ENCODE data around the gene DOK6. TPM values are rescaled to one million over a fixed set of nuclear protein-coding genes. Genes with fewer than 3 reads are reported as not detected.

DOK6 gene
- total RNA-seq, 1 donor from 2014 or later, result 0.04 TPM

DNA sequence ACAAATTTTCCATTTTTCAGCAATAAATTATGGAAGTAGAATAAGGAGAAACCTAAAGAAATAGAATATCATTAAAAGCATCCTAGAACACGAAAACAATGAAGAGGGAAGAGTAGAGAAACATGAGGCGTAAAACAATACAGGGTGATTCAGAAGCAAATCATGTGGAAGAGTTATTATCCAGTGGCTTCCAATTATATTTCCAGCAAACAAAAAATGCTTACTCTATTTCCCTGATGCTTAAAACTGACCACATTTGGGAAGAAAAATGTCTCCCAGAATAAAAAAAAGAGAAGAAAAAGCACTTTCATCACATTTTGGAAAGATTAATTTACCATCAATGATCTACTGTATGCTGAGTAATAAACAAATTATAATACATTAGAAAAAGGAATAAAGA lies 354.4 kb downstream of the DOK6 start:
- ATAC-seq, result no peak

- no peak for ATAC-seq
Observed at GRCh38 chr18:69755856-69756496, 355.3 kb downstream of the DOK6 start.

DNA sequence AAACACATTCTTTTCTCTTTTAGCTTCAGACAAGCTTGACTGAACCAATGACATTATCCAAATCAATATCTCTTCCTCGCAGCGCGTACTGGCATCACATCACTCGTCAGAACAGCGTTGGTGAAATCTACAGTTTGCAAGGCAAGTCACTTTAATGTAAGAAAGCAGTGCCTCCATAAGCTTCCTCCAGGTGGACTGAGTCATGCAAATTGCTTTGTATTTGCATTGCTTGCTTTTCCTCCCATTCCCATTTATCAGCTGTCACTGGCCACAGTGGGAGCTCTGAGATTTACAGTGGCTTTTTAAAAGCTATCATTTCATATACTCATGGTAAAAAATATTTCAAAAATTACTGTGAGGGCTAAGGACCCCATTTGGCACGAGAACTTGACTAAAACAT lies 357.0 kb downstream of the DOK6 start:
- ATAC-seq, result no peak

DNA sequence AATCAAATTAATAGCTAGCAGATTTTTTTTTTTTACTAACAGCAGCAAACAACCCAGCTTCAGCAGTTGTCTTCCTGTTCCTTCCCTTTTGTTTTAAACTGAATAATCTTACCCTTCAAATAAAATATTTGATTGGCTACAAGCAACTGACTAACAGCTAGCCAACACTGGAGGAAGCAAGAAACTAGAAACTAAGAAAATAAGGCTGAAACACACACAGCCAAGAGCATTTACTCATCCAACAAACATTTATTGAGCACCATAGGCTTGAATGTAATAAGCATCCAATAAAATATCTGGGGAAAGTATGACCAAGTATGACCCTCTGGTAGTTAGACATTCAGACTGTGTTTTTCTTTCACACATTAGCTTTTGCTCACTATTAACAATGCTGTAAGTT lies 357.8 kb downstream of the DOK6 start:
- ATAC-seq, result no peak

- ATAC-seq, result no peak
Observed at GRCh38 chr18:69759046-69759445, 358.4 kb downstream of the DOK6 start.

GRCh38 chr18:69763002-69763401 lies 362.3 kb downstream of the DOK6 start:
- no peak for ATAC-seq

- no peak for ATAC-seq
Observed at GRCh38 chr18:69763821-69764220, 363.1 kb downstream of the DOK6 start.

GRCh38 chr18:69770238-69770637 lies 369.6 kb downstream of the DOK6 start:
- ATAC-seq, result no peak

- no peak for ATAC-seq
Observed at GRCh38 chr18:69774831-69775230, 374.1 kb downstream of the DOK6 start.

- no peak for ATAC-seq
Observed at GRCh38 chr18:69777248-69777647, 376.6 kb downstream of the DOK6 start.

DNA sequence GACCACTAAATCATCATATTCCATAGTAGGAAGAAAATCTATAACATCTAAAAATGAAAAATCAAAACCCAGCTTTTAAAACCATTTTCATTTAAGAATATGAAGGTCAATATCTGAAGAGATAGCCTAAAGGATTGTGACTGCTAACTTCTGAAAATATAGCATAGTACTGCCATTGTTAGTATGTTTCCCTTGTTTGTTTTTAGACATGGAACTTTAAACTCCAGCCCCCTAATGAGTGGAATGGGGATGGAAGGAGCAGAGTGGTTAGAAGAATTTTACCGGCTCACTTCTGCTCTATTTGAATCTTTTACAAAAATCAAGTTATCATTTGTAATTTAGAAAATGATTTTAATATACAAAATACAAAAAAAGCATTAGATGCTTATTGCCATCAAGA lies 378.0 kb downstream of the DOK6 start:
- ATAC-seq, result no peak

DNA sequence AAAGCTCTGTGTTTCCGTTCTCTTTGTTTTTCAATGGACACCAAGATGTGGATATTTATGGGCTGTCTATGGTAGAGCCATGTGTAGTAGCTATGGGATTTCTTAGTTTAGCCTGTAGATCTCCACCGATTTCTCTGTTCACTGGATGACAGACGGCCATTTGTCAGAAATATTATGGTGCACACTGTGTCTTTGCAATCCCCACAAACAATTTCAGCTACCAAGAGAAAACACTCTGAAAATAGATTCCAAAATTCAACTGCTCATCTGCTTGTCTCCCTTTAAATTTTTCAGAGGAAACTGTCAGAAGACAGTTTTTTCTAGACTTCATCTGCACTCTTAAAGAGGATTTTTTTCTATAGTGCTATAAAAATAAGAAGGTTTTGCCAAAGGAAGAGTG lies 380.2 kb downstream of the DOK6 start:
- no peak for ATAC-seq

- no peak for ATAC-seq
Observed at GRCh38 chr18:69784815-69785214, 384.1 kb downstream of the DOK6 start.

GRCh38 chr18:69785466-69785865 lies 384.8 kb downstream of the DOK6 start:
- no peak for ATAC-seq

GRCh38 chr18:69786427-69786826 lies 385.7 kb downstream of the DOK6 start:
- no peak for ATAC-seq

DNA sequence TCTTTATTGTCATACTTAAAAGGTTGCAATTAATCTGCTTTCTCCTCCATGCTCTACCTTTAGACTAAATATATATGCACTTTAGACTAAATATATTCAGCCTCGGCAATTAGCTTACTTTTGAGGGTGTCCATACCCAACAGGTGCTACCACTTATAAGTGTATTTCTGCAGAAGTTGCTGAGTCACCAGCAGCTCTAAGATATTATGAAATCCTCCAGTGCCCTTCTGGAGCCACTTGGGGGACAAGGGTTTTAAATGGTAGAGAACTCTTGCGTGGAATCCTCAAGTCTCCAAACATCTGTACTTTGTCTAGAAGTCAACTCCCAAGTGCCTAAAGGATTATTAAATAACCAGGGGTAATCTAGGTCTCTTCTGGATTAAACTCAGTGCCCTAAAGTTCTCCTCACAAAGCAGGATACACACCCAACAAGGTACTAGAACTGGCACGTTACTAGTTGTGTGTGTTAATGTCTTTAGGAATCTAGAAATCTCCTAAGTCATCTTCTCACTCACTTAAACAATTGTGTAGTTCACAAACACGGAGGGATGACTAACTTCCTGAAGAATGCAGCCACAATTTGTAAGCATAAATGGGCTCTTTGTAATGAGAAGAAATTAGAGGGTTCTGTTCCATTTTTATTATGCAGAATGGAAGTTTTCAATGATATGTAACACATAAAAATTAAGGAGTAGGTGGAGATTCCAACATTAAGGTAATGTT lies 387.3 kb downstream of the DOK6 start:
- no peak for ATAC-seq

DNA sequence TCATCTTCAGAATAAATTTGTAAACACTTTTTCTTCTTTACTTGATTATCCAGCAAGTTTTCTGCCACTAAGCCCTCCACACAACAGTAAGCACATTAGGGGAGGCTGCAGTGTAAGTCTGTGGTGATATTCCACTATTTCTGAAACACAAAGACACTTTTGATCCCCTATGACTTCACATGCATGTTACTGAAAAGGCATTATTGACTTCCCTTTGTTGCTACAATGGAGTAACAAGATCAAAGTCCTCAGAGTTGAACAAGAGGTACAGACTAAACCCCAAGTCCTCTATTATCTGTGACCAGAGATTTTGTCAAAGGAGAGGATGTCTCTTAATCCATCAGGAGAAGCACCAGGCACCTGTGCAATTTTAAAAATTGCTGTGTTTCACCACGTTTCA lies 389.1 kb downstream of the DOK6 start:
- no peak for ATAC-seq

DNA sequence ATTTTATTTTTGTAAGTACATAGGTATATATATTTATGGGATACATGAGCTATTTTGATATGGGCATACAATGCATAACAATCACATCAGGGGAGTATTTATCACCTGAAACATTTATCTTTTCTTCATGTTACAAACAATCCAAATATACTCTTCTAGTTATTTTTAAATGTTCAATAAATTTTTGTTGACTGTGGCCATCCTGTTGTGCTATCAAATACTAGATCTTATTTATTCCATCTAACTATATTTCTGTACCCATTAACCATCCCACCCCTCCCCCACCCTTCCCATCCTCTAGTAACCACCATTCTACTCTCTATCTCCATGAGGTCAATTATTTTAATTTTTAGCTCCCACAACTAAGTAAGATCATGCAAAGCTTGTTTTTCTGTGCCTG lies 390.0 kb downstream of the DOK6 start:
- ATAC-seq, result no peak

GRCh38 chr18:69795791-69796190 lies 395.1 kb downstream of the DOK6 start:
- no peak for ATAC-seq

DNA sequence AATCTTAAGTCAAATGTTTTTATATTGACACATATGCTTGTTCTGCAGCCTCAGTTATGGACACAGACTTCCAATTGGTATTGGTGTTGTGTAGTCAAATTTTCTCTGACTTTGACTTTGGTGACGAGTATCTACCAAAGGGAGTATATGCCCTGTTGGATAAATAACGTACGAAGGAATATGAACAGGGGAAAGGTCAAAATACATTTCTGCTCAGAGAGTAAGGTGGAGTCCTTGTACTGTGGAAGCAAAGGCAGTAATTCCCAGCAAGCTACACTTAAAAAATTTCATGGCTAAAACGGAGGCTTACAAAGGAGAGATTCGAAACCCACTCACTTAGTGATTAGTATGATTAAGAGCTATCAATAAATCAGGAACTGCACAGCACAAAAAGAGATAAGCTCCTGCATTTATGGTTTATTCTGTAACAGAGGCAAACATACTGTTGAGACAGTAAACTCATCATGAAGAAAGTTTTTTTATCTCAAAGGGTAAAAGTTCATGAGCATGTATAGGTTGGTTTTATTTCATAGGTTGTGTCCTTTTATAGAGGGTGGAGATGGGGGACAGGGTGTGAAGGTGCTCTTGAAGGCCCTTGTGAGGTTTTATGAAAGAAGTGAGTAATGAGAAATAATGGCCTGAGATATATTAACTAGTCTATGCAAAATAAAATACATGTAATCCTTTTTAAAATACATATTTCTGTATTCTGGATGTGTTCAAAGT lies 404.3 kb downstream of the DOK6 start:
- no peak for ATAC-seq

DNA sequence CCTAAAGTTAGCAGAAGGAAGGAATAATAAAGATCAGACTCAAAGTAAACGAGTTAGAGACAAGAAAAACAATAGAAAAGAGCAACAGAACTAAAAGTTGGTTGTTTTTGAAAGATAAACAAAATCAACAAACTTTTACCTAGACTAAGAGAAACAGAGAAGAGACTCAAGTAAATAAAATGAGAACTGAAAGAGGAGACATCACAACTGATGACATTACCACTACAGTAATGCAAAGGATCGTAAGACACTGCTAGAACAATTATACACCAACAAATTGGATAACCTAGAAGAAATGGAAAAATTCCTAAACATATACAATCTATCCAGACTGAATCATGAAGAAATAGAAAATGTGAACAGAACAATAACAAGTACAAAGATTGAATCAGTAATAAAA lies 407.7 kb downstream of the DOK6 start:
- no peak for ATAC-seq

GRCh38 chr18:69813559-69813958 lies 412.9 kb downstream of the DOK6 start:
- ATAC-seq, result no peak

DNA sequence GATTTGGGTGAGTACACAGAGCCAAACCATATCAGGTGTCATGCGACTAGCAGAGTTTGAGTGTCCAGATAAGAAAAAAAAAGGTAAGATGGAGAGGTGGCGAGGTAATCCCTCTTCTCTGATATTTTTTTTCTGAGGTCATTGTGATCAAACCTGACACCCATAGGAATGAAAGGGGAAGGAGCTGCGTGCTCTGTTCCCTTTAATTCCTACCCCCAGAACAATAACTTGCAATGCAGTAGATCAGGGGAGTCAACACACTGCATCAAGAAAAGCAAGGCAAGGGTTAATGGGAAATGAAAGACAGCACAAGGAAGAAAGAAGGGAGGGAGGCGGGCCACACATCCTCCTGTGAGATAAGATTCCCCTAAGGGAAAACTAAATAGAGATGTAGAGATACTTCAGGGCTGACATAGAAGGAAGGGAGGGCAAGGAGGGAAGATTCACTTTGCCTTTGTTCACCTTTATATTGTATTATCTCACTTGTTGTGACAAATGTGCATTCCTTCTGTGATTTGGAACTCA lies 414.2 kb downstream of the DOK6 start:
- ATAC-seq, result no peak
